ENCODE measurements around the gene B4GALT2.

B4GALT2 gene

GRCh38 chr1:44008259-44008658 lies 29.2 kb downstream of the B4GALT2 start:
- no peak for DNase-seq
- no peaks in the 10 kb centered on the region for H3F3A ChIP-seq (ENCODE audit: insufficient read depth, low read length)
- no peak overlapping the region for H2AFZ ChIP-seq (ENCODE audit: low read length)
- H3K27ac ChIP-seq (ENCODE audit: low read length), result no peak overlapping the region
- H3K9me3 ChIP-seq (replicated peaks; ENCODE audit: insufficient read depth, low read length), result no peaks in the 10 kb centered on the region
- no peak overlapping the region for H3K4me3 ChIP-seq (ENCODE audit: low read length)
- no peaks in the 10 kb centered on the region for H3K9me2 ChIP-seq (replicated peaks; ENCODE audit: insufficient read depth, low read length)
- H3K9ac ChIP-seq (ENCODE audit: low read length), result no peak overlapping the region
- no peaks in the 10 kb centered on the region for H4K20me1 ChIP-seq (ENCODE audit: insufficient read depth, low read length)
- no peak overlapping the region for H3K4me2 ChIP-seq (ENCODE audit: low read depth, low read length)
- H3K36me3 ChIP-seq (replicated peaks; ENCODE audit: insufficient read depth, low read length), result no peaks in the 10 kb centered on the region
- H3K27me3 ChIP-seq (replicated peaks; ENCODE audit: insufficient read depth, low read length), result no peaks in the 10 kb centered on the region
- H3K79me2 ChIP-seq (ENCODE audit: low read length), result no peaks in the 10 kb centered on the region
- no peaks in the 10 kb centered on the region for H3K4me1 ChIP-seq (ENCODE audit: low read length)
- TF ChIP-seq EZH2 (optimal IDR thresholded peaks at IDR 0.05; ENCODE audit: low read depth, low read length) (no peak), CTCF (IDR thresholded peaks at IDR 0.05; ENCODE audit: low read length) (no peak), EZH2phosphoT487 (IDR thresholded peaks at IDR 0.05; ENCODE audit: low read length) (no peak)

GRCh38 chr1:44010935-44011471 lies 32.0 kb downstream of the B4GALT2 start:
- no peak overlapping the region for H3K27ac ChIP-seq (ENCODE audit: low read length)
- H3K9me3 ChIP-seq (replicated peaks; ENCODE audit: insufficient read depth, low read length), result no peaks in the 10 kb centered on the region
- H3K27me3 ChIP-seq (replicated peaks; ENCODE audit: insufficient read depth, low read length), result no peaks in the 10 kb centered on the region
- H4K20me1 ChIP-seq (ENCODE audit: insufficient read depth, low read length), result no peaks in the 10 kb centered on the region
- no peak overlapping the region for H3K4me2 ChIP-seq (ENCODE audit: low read depth, low read length)
- no peaks in the 10 kb centered on the region for H3K9me2 ChIP-seq (replicated peaks; ENCODE audit: insufficient read depth, low read length)
- H3K4me3 ChIP-seq (ENCODE audit: low read length), result no peak overlapping the region
- H3K36me3 ChIP-seq (replicated peaks; ENCODE audit: insufficient read depth, low read length), result no peaks in the 10 kb centered on the region
- no peak for DNase-seq
- H3K4me1 ChIP-seq (ENCODE audit: low read length), result no peaks in the 10 kb centered on the region
- no peak overlapping the region for H2AFZ ChIP-seq (ENCODE audit: low read length)
- no peaks in the 10 kb centered on the region for H3F3A ChIP-seq (ENCODE audit: insufficient read depth, low read length)
- no peaks in the 10 kb centered on the region for H3K79me2 ChIP-seq (ENCODE audit: low read length)
- no peak overlapping the region for H3K9ac ChIP-seq (ENCODE audit: low read length)
- no peak for TF ChIP-seq EZH2 (optimal IDR thresholded peaks at IDR 0.05; ENCODE audit: low read depth, low read length)
- TF ChIP-seq EZH2phosphoT487 (IDR thresholded peaks at IDR 0.05; ENCODE audit: low read length), result no peak
- TF ChIP-seq CTCF (IDR thresholded peaks at IDR 0.05; ENCODE audit: low read length), result no peak

GRCh38 chr1:44012404-44012803 lies 33.4 kb downstream of the B4GALT2 start:
- no peaks in the 10 kb centered on the region for H3F3A ChIP-seq (ENCODE audit: insufficient read depth, low read length)
- H3K27ac ChIP-seq (ENCODE audit: low read length), result no peak overlapping the region
- H3K4me1 ChIP-seq (ENCODE audit: low read length), result no peaks in the 10 kb centered on the region
- DNase-seq, result no peak
- no peak overlapping the region for H3K4me2 ChIP-seq (ENCODE audit: low read depth, low read length)
- H3K9me3 ChIP-seq (replicated peaks; ENCODE audit: insufficient read depth, low read length), result no peaks in the 10 kb centered on the region
- H3K27me3 ChIP-seq (replicated peaks; ENCODE audit: insufficient read depth, low read length), result no peaks in the 10 kb centered on the region
- TF ChIP-seq CTCF (IDR thresholded peaks at IDR 0.05; ENCODE audit: low read length) (no peak), EZH2 (optimal IDR thresholded peaks at IDR 0.05; ENCODE audit: low read depth, low read length) (no peak), EZH2phosphoT487 (IDR thresholded peaks at IDR 0.05; ENCODE audit: low read length) (no peak)
- H3K9ac ChIP-seq (ENCODE audit: low read length), result no peak overlapping the region
- H3K79me2 ChIP-seq (ENCODE audit: low read length), result no peaks in the 10 kb centered on the region
- no peak overlapping the region for H2AFZ ChIP-seq (ENCODE audit: low read length)
- H4K20me1 ChIP-seq (ENCODE audit: insufficient read depth, low read length), result no peaks in the 10 kb centered on the region
- no peaks in the 10 kb centered on the region for H3K36me3 ChIP-seq (replicated peaks; ENCODE audit: insufficient read depth, low read length)
- H3K4me3 ChIP-seq (ENCODE audit: low read length), result no peak overlapping the region
- no peaks in the 10 kb centered on the region for H3K9me2 ChIP-seq (replicated peaks; ENCODE audit: insufficient read depth, low read length)

All from MM.1S (cell line).